Astrocyte (in vitro differentiated cells and primary cell): ENCODE data around the gene CDK16. TPM values are rescaled to one million over a fixed set of nuclear protein-coding genes. Genes with fewer than 3 reads are reported as not detected.

Experiments used
- DNase-seq: peaks from one replicate; pipeline ENCODE4 v3.0.0-alpha.2; 2010; ENCODE audit warnings: low read depth
- FAIRE-seq: peaks from 2 replicates; lab custom pipeline; 2011; peaks lifted over from hg19 to GRCh38; lab: Jason Lieb, UNC
- H2AFZ ChIP-seq: 2 replicates; pipeline ENCODE4 v1.6.0; 2012; ENCODE audit warnings: low read depth, low read length, inconsistent platforms
- H3K27ac ChIP-seq: 2 replicates; pipeline ENCODE4 v1.5.1; 2011; ENCODE audit warnings: low read depth, low read length, inconsistent platforms
- H3K27me3 ChIP-seq: 2 replicates; pipeline ENCODE4 v1.6.0; 2011; ENCODE audit warnings: low read length, inconsistent platforms; ENCODE audit not compliant: insufficient read depth
- H3K36me3 ChIP-seq: 2 replicates; pipeline ENCODE4 v1.5.1; 2011; ENCODE audit warnings: low read length, inconsistent platforms; ENCODE audit not compliant: insufficient read depth
- H3K4me1 ChIP-seq: 2 replicates; pipeline ENCODE4 v1.5.1; 2011; ENCODE audit warnings: low read length, inconsistent platforms; ENCODE audit not compliant: insufficient read depth
- H3K4me2 ChIP-seq: 2 replicates; pipeline ENCODE4 v1.6.0; 2012; ENCODE audit warnings: low read length, inconsistent platforms
- H3K4me3 ChIP-seq: 2 replicates; pipeline ENCODE4 v1.5.1; 2011; ENCODE audit warnings: low read depth, mild to moderate bottlenecking, low read length, inconsistent platforms; ENCODE audit not compliant: insufficient read depth
- H3K79me2 ChIP-seq: 2 replicates; pipeline ENCODE4 v1.6.0; 2012; ENCODE audit warnings: mild to moderate bottlenecking, low read length, inconsistent platforms; ENCODE audit not compliant: insufficient read depth
- H3K9ac ChIP-seq: 2 replicates; pipeline ENCODE4 v1.6.0; 2012; ENCODE audit warnings: mild to moderate bottlenecking, low read length, inconsistent platforms
- H3K9me3 ChIP-seq: 2 replicates; pipeline ENCODE4 v1.5.1; 2012; ENCODE audit warnings: low read depth, mild to moderate bottlenecking, low read length, inconsistent platforms; ENCODE audit not compliant: insufficient read depth
- H4K20me1 ChIP-seq: 2 replicates; pipeline ENCODE4 v1.6.0; 2012; ENCODE audit warnings: low read length, inconsistent platforms; ENCODE audit not compliant: insufficient read depth
- H3K27ac Mint-ChIP-seq: one replicate; pipeline ENCODE4 v1.8.0; 2021; ENCODE audit warnings: mild to moderate bottlenecking, mixed read lengths; ENCODE audit not compliant: unreplicated experiment
- H3K27me3 Mint-ChIP-seq: one replicate; pipeline ENCODE4 v1.8.0; 2021; ENCODE audit warnings: low read depth, mixed read lengths; ENCODE audit not compliant: unreplicated experiment
- H3K36me3 Mint-ChIP-seq: one replicate; pipeline ENCODE4 v1.8.0; 2021; ENCODE audit warnings: low read depth, mixed read lengths; ENCODE audit not compliant: unreplicated experiment
- H3K4me1 Mint-ChIP-seq: one replicate; pipeline ENCODE4 v1.8.0; 2021; ENCODE audit warnings: low read depth, mixed read lengths; ENCODE audit not compliant: unreplicated experiment
- H3K4me3 Mint-ChIP-seq: one replicate; pipeline ENCODE4 v1.8.0; 2021; ENCODE audit warnings: mild to moderate bottlenecking, moderate library complexity, mixed read lengths; ENCODE audit not compliant: unreplicated experiment
- H3K9me3 Mint-ChIP-seq: one replicate; pipeline ENCODE4 v1.8.0; 2021; ENCODE audit warnings: mild to moderate bottlenecking, mixed read lengths; ENCODE audit not compliant: unreplicated experiment
- EZH2 ChIP-seq: IDR thresholded peaks from 2 replicates; pipeline ENCODE4 v1.6.1; 2012; ENCODE audit warnings: mild to moderate bottlenecking, low read length, inconsistent platforms; ENCODE audit not compliant: insufficient read depth
- total RNA-seq: library from RNA; stranded (reverse); gene quantifications from 2 replicates; pipeline ENCODE4 v1.2.1, GENCODE V29; 2021
- TF ChIP-seq, protein P1 (sequence below): IDR thresholded peaks from 2 replicates; pipeline ENCODE4 v1.5.1; 2011; ENCODE audit warnings: low read depth, mild to moderate bottlenecking, inconsistent platforms, low read length, moderate library complexity; ENCODE audit not compliant: insufficient read depth

Gene CDK16
- total RNA-seq, 1 donor from 2014 or later: 128 TPM

DNA sequence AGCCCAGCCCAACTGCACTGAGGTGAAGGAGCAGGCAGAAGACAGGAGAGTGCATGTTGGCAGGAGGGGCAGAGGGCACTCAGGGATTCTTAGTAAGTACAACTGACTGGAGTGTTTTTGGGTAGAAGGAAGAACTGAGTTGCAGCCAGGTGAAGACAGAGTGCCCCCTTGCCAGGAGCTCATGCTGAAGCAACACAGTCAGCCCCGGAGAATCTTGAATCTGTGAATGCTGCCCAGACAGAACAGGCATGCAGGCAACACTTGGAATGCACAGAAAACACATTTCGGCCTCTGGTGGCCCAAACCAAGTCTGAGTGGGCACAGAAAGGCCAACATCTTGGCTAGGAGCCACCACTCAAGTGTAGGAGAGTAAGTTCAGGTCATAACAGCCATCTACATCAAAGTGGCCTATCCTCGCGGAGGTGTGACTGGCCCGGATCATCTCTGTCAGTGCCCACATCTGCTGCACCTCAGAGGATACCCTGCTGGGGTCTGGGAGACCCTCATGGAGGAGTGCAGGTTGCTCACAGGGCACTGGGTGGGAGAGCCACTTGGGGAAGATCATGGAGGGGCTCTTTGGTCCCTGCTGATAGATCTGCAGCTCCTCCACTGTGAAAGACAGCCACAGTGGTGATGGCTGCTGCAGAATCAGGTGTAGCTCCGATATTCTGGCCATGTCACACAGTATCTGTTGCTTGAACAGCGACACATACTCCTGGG, 54.7 kb downstream of the CDK16 start:
- no peaks in the 10 kb centered on the region for H3K4me1 Mint-ChIP-seq
- H3K4me3 Mint-ChIP-seq: no peak overlapping the region
- FAIRE-seq: no peak
- DNase-seq: no peak
- no peaks in the 10 kb centered on the region for H3K9me3 ChIP-seq
- no peaks in the 10 kb centered on the region for H3K36me3 ChIP-seq
- H3K9ac ChIP-seq: no peak overlapping the region
- H4K20me1 ChIP-seq: no peaks in the 10 kb centered on the region
- H2AFZ ChIP-seq: no peak overlapping the region
- H3K4me3 ChIP-seq: no peak overlapping the region
- no peaks in the 10 kb centered on the region for H3K9me3 Mint-ChIP-seq
- no peaks in the 10 kb centered on the region for H3K27me3 ChIP-seq
- no peaks in the 10 kb centered on the region for H3K4me1 ChIP-seq
- H3K4me2 ChIP-seq: no peak overlapping the region
- no peak for TF ChIP-seq EZH2
- TF ChIP-seq, protein P1, sequence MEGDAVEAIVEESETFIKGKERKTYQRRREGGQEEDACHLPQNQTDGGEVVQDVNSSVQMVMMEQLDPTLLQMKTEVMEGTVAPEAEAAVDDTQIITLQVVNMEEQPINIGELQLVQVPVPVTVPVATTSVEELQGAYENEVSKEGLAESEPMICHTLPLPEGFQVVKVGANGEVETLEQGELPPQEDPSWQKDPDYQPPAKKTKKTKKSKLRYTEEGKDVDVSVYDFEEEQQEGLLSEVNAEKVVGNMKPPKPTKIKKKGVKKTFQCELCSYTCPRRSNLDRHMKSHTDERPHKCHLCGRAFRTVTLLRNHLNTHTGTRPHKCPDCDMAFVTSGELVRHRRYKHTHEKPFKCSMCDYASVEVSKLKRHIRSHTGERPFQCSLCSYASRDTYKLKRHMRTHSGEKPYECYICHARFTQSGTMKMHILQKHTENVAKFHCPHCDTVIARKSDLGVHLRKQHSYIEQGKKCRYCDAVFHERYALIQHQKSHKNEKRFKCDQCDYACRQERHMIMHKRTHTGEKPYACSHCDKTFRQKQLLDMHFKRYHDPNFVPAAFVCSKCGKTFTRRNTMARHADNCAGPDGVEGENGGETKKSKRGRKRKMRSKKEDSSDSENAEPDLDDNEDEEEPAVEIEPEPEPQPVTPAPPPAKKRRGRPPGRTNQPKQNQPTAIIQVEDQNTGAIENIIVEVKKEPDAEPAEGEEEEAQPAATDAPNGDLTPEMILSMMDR: no peak
- no peak overlapping the region for H3K27ac Mint-ChIP-seq
- no peaks in the 10 kb centered on the region for H3K27me3 Mint-ChIP-seq
- H3K27ac ChIP-seq: no peak overlapping the region
- no peaks in the 10 kb centered on the region for H3K79me2 ChIP-seq
- no peaks in the 10 kb centered on the region for H3K36me3 Mint-ChIP-seq

DNA sequence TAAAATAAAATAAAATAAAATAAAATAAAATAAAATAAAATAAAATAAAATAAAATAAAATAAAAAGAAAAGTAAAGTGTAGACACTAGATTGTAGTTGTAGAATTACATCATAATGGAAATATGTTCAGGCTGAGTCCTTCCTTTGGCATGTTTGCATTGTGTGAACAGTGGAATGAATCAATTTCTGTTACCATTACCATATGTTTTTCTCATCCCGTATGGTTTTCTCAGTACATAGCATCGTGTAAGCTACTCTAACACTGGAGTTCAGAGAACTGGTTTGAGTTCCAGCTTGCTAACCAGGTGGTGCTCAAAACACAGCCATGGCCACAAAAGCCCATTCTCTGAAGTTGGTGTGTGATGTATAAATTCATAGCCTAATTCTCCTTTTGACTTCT, 60.2 kb downstream of the CDK16 start:
- no peak for TF ChIP-seq EZH2
- TF ChIP-seq, protein P1: no peak
- Mint-ChIP-seq H3K9me3 (no peaks in the 10 kb centered on the region), H3K27ac (no peak overlapping the region), H3K4me1 (no peaks in the 10 kb centered on the region), H3K36me3 (no peaks in the 10 kb centered on the region), H3K27me3 (no peaks in the 10 kb centered on the region), H3K4me3 (no peak overlapping the region)
- Histone ChIP-seq H3K36me3 (no peaks in the 10 kb centered on the region), H3K27me3 (no peaks in the 10 kb centered on the region), H3K4me3 (no peak overlapping the region), H3K4me2 (peak overlapping the region; percentile 47), H3K27ac (peak overlapping the region; percentile 57), H4K20me1 (no peaks in the 10 kb centered on the region), H2AFZ (peak overlapping the region; percentile 39), H3K9me3 (no peaks in the 10 kb centered on the region), H3K9ac (no peak overlapping the region), H3K79me2 (no peaks in the 10 kb centered on the region), H3K4me1 (peaks cover 14% of the 10 kb centered on the region)
- FAIRE-seq (no peak), DNase-seq (peak; percentile 49)

Other genes with a start within 250 kb of the CDK16 start
- not detected in 2 replicates for gene RGN, start 140.2 kb upstream of the CDK16 start, total RNA-seq
- gene NDUFB11, start 74.0 kb upstream of the CDK16 start, total RNA-seq: 79.4 and 86.3 TPM in 2 replicates
- 35.9 and 36.3 TPM in 2 replicates for gene RBM10, start 73.5 kb upstream of the CDK16 start, total RNA-seq
- gene UBA1, start 24.9 kb upstream of the CDK16 start, total RNA-seq: 232 and 244 TPM in 2 replicates
- 75.7 and 80.8 TPM in 2 replicates for gene USP11, start 14.3 kb downstream of the CDK16 start, total RNA-seq
- 0.17 and 0.54 TPM in 2 replicates for gene ZNF157, start 151.9 kb downstream of the CDK16 start, total RNA-seq